Epidermal melanocyte (primary cell): Measurements from ENCODE around the gene FOXO3.

Experiments used
- DNase-seq: peaks from one replicate; pipeline ENCODE4 v3.0.0; 2011; ENCODE audit warnings: low spot score; ENCODE audit not compliant: insufficient read length

FOXO3 gene

GRCh38 chr6:108574457-108575141, 13.9 kb downstream of the FOXO3 start:
- DNase-seq = no peak

GRCh38 chr6:108575905-108576494, 15.3 kb downstream of the FOXO3 start:
- no peak for DNase-seq

GRCh38 chr6:108576709-108577108, 16.0 kb downstream of the FOXO3 start:
- DNase-seq = no peak

GRCh38 chr6:108578166-108578565, 17.4 kb downstream of the FOXO3 start:
- DNase-seq = no peak

GRCh38 chr6:108578595-108579327, 18.0 kb downstream of the FOXO3 start:
- DNase-seq = no peak

- DNase-seq = no peak
Observed at GRCh38 chr6:108579328-108579721, 18.6 kb downstream of the FOXO3 start.

GRCh38 chr6:108580646-108581045, 19.9 kb downstream of the FOXO3 start:
- no peak for DNase-seq

- peak; percentile 54 for DNase-seq
Observed at GRCh38 chr6:108581237-108581931, 20.7 kb downstream of the FOXO3 start.

GRCh38 chr6:108581932-108582475, 21.3 kb downstream of the FOXO3 start:
- no peak for DNase-seq

- no peak for DNase-seq
Observed at GRCh38 chr6:108582618-108583017, 21.9 kb downstream of the FOXO3 start.

GRCh38 chr6:108584323-108584722, 23.6 kb downstream of the FOXO3 start:
- no peak for DNase-seq

GRCh38 chr6:108585359-108585758, 24.6 kb downstream of the FOXO3 start:
- DNase-seq = no peak

GRCh38 chr6:108585921-108586536, 25.3 kb downstream of the FOXO3 start:
- DNase-seq = no peak

- DNase-seq = no peak
Observed at GRCh38 chr6:108587258-108588059, 26.7 kb downstream of the FOXO3 start.

GRCh38 chr6:108588586-108588985, 27.9 kb downstream of the FOXO3 start:
- DNase-seq = no peak

GRCh38 chr6:108589244-108589791, 28.6 kb downstream of the FOXO3 start:
- no peak for DNase-seq

GRCh38 chr6:108591040-108591816, 30.5 kb downstream of the FOXO3 start:
- no peak for DNase-seq

GRCh38 chr6:108592371-108593337, 31.9 kb downstream of the FOXO3 start:
- no peak for DNase-seq
